Measurements from ENCODE around the gene DDB1. TPM values are rescaled to one million over a fixed set of nuclear protein-coding genes. Genes with fewer than 3 reads are reported as not detected.
A peak's percentile ranks its signal among the peaks of the same experiment; 100 is the strongest.

Gene DDB1
- total RNA-seq, 1 donor from 2014 or later = 128 TPM

DNA sequence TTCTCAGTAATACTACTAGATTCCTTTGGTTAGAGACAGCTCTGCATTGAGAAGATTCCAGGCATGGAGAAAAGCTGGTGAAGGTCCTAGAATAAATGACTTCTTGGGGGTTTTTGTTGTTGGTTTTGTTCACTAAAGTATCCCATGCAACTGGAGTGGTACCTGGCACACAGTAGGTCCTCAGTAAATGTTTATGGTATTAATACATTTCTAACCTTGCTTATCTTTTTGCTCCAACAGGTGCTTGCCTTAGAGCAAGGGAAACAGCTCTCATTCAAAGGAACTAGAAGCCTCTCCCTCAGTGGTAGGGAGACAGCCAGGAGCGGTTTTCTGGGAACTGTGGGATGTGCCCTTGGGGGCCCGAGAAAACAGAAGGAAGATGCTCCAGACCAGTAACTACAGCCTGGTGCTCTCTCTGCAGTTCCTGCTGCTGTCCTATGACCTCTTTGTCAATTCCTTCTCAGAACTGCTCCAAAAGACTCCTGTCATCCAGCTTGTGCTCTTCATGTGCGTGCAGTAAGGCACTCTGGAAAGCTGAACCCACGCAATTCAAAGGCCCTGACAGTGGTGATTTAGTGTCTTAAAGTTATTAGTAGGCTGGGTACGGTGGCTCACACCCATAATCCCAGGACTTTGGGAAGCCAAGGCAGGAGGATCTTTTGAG, 31.2 kb upstream of the DDB1 start:
- Histone ChIP-seq H3K4me3 (no peak overlapping the region), H3K36me3 (peaks cover 54% of the 10 kb centered on the region), H3K4me1 (peaks cover 43% of the 10 kb centered on the region), H3K27me3 (ENCODE audit: low read depth) (no peaks in the 10 kb centered on the region), H3K27ac (replicated peaks) (no peak overlapping the region), H3K9me3 (replicated peaks) (no peaks in the 10 kb centered on the region)
- TF ChIP-seq, protein P1, sequence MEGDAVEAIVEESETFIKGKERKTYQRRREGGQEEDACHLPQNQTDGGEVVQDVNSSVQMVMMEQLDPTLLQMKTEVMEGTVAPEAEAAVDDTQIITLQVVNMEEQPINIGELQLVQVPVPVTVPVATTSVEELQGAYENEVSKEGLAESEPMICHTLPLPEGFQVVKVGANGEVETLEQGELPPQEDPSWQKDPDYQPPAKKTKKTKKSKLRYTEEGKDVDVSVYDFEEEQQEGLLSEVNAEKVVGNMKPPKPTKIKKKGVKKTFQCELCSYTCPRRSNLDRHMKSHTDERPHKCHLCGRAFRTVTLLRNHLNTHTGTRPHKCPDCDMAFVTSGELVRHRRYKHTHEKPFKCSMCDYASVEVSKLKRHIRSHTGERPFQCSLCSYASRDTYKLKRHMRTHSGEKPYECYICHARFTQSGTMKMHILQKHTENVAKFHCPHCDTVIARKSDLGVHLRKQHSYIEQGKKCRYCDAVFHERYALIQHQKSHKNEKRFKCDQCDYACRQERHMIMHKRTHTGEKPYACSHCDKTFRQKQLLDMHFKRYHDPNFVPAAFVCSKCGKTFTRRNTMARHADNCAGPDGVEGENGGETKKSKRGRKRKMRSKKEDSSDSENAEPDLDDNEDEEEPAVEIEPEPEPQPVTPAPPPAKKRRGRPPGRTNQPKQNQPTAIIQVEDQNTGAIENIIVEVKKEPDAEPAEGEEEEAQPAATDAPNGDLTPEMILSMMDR (IDR thresholded peaks at IDR 0.05; ENCODE audit: borderline replicate concordance) = no peak
- no peak for DNase-seq
- intact Hi-C loops (cut with micrococcal nuclease) = no loop called here

DNA sequence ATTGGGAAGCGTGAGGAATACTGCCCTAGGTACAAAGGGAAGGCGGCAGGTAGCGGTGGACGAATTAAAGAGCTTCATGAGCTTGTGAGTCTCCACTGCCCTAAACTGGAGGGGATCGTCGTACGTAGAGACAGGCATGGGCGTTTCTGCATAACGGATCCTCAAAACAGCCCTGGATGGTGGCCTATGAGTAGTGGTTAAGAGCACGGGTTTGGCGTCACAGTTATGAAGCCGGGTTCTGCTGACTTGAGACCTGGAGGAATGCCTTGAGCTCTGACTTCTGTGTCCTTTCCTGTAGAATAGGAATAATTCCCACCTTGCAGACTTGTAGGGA, 29.6 kb upstream of the DDB1 start:
- Histone ChIP-seq H3K27ac (replicated peaks) (peak overlapping the region; percentile 99), H3K27me3 (ENCODE audit: low read depth) (no peaks in the 10 kb centered on the region), H3K4me3 (peak overlapping the region; percentile 82), H3K9me3 (replicated peaks) (no peaks in the 10 kb centered on the region), H3K4me1 (peaks cover 43% of the 10 kb centered on the region), H3K36me3 (peaks cover 38% of the 10 kb centered on the region)
- intact Hi-C loops (cut with micrococcal nuclease) = no loop called here
- no peak for DNase-seq
- TF ChIP-seq, protein P1 (IDR thresholded peaks at IDR 0.05; ENCODE audit: borderline replicate concordance) = no peak

DNA sequence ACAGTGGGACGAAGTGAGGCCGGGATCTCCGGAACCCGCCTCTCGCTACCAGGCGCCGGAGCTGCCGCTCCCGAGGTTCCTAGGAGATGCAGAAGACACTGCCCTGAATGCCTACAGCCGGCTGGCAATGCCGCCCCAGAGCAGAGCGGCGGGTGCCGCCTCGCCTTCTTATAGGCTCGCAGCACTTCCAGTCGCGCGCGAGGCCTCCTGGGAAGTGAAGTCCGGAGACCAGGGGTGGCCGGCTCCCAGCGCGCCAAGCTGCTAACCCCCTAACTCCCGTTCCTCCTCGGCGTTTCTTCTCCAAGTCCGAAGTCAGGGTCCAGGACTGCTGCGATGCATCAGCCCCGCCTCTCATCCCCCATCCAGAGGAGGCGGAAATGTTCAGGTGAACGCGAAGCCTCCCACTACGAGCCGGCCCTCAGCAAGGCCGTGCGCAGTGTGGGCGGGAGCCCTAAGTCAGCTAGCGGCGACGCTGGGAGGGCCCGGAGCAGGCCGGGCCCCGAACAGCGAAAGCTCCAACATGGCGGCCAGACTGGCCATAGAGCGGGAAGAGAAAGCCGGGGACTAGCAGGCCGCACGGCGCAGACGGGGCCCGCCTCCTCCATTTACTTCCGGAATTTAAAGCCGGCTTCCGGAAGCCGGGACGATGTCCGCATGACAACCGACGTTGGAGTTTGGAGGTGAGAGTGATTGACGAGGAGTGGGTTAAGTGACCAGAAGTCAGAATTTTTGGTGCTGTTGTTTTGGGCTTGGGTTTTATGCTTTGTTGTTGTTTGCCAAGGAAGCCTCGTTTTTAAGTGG, 29.0 kb upstream of the DDB1 start, which contains the start of the genes CYB561A3 and TMEM138:
TSS of gene CYB561A3 (minus strand) at position 142 of the 801 bp plus-strand sequence. CDS start 5,169 bp downstream, outside the sequence.
TSS of gene TMEM138 (plus strand) at position 634 of the 801 bp plus-strand sequence. CDS start 2,017 bp downstream, outside the sequence.
- intact Hi-C loops (cut with micrococcal nuclease) = no loop called here
- DNase-seq = peak; percentile 93

DNA sequence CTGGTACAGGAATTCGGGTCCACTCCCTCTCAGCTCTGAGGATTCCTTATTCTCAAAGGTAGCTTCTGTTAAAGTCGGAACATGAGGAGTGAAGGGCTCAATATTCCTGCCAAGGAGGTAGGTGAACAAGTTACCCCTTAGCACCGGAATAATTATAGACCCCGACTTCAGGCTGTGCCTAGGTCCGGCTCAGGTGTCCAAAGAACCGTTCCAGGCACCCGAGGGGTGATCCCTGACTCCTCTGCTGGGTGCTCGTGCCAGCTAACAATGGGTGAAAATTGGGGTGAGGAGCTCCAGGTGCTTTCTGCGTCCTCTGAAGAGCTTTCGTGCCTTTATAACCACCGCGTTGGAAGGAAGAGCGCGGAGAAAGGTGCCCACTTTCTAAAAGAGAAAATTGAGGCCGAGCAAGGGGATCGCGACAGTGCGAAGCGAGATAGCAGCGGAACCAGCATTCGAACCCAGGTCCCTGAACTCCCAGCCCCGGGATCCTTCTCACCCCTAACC, 28.4 kb upstream of the DDB1 start:
- intact Hi-C loops (cut with micrococcal nuclease) = no loop called here
- Histone ChIP-seq H3K36me3 (peaks cover 26% of the 10 kb centered on the region), H3K27ac (replicated peaks) (peak overlapping the region; percentile 99), H3K4me1 (peaks cover 43% of the 10 kb centered on the region), H3K27me3 (ENCODE audit: low read depth) (no peaks in the 10 kb centered on the region), H3K9me3 (replicated peaks) (no peaks in the 10 kb centered on the region), H3K4me3 (peak overlapping the region; percentile 82)
- TF ChIP-seq, protein P1 (IDR thresholded peaks at IDR 0.05; ENCODE audit: borderline replicate concordance) = no peak
- no peak for DNase-seq

More for the DNA sequence above, 29.0 kb upstream of the DDB1 start, which contains the start of the genes CYB561A3 and TMEM138:
- TF ChIP-seq, protein P1 (IDR thresholded peaks at IDR 0.05; ENCODE audit: borderline replicate concordance) = no peak
- Histone ChIP-seq H3K27ac (replicated peaks) (peak within 1 kb of the TSS; percentile 99), H3K27me3 (ENCODE audit: low read depth) (no peaks in the 10 kb centered on the region), H3K4me1 (peaks cover 43% of the 10 kb centered on the region), H3K36me3 (peaks cover 32% of the 10 kb centered on the region), H3K4me3 (peak within 1 kb of the TSS; percentile 82), H3K9me3 (replicated peaks) (no peaks in the 10 kb centered on the region)

DNA sequence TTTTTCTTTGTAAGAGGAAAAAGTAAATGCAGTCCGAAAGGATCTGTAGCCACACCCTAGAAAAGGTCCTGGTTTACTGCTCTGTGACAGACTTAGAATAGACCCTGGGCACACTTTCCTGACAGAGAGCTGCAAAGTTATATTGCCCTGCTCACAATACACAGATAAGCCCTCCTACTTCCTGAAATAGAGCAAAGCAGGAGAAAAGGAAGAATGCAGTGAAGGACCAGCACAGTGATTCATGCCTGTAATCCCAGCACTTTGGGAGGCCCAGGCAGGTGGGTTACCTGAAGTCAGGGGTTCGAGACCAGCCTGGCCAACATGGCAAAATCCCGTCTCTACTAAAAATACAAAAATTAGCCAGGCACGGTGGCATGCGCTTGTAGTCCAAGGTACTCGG, 26.6 kb upstream of the DDB1 start:
- H3K9me3 ChIP-seq (replicated peaks) = no peaks in the 10 kb centered on the region
- H3K4me1 ChIP-seq = peaks cover 43% of the 10 kb centered on the region
- H3K27me3 ChIP-seq (ENCODE audit: low read depth) = no peaks in the 10 kb centered on the region
- peaks cover 12% of the 10 kb centered on the region for H3K36me3 ChIP-seq
- TF ChIP-seq, protein P1 (IDR thresholded peaks at IDR 0.05; ENCODE audit: borderline replicate concordance) = no peak
- H3K27ac ChIP-seq (replicated peaks) = peak overlapping the region; percentile 16
- intact Hi-C loops (cut with micrococcal nuclease) = no loop called here
- H3K4me3 ChIP-seq = no peak overlapping the region
- no peak for DNase-seq

Data from left ventricle myocardium inferior (tissue), 1 donor.